ENCODE results near the gene ZNF787.

Gene ZNF787

DNA sequence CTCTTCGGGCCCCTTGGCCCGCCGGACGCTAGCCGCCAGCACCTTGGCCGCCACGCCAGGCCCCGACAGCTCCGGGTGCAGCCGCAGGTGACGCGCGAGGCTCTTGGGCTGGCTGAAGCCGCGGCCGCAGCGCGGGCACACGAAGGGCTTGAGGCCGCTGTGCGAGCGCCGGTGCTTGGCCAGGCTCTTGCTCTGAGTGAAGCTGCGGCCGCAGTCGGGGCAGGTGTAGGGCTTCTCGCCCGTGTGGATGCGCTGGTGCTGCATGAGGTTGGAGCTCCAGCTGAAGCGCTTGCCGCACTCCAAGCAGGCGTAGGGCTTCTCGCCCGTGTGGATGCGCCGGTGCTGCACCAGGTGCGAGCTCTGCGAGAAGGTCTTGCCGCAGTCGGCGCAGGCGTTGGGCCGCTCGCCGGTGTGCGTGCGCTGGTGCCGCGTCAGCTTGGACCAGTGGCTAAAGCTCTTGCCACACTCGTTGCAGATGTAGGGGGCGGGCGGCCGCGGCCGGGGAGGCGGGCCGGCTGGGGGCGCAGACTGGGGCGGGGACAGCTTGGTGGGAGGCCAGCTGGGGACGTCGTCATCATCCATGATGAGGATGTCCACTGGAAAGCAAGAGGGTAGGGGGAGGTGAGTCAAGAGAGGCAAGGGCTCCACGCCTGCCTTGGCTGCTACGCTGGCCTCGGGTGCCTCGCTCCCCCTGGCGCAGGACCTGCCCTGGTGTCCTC, 32.4 kb downstream of the ZNF787 start:
- TF ChIP-seq, protein P1, sequence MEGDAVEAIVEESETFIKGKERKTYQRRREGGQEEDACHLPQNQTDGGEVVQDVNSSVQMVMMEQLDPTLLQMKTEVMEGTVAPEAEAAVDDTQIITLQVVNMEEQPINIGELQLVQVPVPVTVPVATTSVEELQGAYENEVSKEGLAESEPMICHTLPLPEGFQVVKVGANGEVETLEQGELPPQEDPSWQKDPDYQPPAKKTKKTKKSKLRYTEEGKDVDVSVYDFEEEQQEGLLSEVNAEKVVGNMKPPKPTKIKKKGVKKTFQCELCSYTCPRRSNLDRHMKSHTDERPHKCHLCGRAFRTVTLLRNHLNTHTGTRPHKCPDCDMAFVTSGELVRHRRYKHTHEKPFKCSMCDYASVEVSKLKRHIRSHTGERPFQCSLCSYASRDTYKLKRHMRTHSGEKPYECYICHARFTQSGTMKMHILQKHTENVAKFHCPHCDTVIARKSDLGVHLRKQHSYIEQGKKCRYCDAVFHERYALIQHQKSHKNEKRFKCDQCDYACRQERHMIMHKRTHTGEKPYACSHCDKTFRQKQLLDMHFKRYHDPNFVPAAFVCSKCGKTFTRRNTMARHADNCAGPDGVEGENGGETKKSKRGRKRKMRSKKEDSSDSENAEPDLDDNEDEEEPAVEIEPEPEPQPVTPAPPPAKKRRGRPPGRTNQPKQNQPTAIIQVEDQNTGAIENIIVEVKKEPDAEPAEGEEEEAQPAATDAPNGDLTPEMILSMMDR (conservative IDR thresholded peaks at IDR 0.05) = no peak
- no peak overlapping the region for H3K27ac ChIP-seq

DNA sequence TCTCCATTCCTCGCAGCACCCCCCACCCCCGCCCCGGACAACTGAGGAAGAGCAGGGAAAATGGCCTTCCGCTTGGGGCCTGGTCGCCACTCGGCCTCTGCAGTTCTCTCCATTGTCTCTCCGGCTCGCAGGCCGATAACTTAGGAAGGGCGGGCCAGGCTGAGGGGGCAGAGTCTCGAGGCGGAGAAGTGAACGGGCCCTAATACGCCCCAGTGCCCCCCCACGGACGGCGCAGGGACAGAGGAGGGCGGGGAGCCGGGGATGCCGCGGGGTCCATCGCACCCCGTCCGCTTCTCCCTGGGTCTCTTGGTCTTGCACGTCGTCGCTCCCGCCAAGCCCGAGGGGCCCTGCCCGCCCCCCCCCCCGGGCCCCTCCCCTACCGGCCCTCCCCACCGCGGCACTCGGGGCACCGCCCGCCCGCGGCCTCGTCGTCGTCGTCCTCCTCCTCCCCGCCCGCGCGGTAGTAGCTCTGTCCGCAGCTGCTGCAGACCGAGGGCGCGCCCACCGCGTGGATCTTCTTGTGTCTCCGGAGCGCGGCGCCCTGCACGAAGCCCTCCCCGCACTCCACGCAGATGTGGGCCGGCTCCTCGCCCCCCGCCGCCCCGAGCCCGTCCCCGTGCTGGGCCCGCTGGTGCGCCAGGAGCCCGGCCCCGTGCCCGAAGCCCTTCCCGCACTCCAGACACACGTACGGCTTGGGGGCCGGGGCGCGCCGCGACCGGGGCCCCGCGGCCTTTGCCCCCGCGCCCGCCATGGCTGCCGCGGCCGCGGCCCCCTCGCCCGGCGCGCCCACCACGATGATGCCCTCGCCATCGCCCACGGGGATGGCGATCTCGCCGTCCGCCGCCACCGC, 33.2 kb downstream of the ZNF787 start:
- TF ChIP-seq, protein P1 (conservative IDR thresholded peaks at IDR 0.05) = no peak
- H3K27ac ChIP-seq = no peak overlapping the region

DNA sequence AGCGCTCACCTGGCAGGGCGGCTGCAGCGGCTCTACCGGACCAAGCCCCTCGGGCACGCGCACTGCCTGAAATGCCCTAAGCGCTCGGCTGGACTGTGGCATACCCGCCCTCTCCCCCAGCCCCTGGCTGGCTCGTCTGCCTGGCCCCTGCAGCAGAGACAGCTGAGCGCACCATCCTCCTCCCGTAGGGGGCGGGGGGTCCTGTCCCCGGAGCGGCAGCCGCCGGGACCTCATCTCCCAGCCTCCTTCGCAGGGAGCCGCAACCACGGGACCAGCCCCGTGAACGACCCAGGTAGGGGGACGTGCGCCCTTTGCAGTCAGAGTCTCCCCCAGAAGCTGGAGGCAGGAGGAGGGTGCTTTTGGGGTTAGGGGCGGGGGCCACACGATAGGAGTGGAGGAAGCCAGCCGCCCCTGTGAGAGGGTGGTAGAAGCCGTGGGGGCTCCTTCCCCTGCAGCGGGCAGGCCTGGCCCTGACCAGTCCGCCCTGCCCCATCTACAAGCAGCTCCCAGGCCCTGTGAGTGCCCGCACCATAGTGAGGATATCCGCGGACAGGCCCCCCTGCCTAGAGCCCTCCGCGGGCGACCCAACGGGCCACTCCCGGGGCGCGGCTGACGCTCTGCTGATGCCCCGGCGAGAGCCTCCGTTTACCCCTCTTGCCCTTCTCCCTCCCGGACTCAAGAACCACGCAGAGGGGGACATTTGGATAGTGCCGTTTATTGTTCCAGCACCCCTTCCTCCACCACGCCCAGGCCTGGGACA, 34.2 kb downstream of the ZNF787 start:
- no peak overlapping the region for H3K27ac ChIP-seq
- TF ChIP-seq, protein P1 (conservative IDR thresholded peaks at IDR 0.05) = no peak

DNA sequence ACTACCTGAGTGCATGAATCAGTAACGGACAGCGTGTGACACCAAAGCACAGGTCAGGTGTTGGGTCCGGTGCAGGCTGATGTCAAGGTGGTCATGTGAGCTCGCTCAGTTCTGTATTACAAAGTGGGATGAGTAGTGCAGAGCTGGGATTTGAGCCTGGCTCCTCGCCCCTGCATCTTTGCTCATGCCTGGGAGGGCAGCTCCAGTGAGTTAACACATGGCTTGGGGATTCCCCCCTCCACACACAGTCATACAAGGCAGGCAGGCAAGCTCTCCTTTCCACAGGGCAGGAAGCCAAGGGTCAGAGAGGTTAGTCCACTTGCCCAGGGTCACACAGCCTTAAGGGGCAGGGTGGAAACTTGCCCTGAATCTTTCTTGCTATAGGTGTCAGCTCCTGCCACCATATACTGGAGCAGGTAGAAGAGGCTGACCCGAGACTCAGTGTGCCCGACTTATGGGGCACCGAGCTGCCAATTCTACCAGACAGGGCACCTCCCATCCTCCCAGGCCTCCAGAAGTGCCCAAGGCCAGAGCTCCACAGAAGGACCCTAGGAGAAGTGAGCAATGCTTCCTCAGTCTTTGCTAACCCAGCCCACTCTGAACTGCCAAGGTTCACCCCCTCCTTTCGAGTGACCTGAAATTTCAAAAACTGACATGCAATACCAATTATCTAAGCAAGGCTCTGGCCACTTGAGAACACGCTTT, 35.4 kb downstream of the ZNF787 start:
- H3K27ac ChIP-seq = no peak overlapping the region
- TF ChIP-seq, protein P1 (conservative IDR thresholded peaks at IDR 0.05) = no peak

DNA sequence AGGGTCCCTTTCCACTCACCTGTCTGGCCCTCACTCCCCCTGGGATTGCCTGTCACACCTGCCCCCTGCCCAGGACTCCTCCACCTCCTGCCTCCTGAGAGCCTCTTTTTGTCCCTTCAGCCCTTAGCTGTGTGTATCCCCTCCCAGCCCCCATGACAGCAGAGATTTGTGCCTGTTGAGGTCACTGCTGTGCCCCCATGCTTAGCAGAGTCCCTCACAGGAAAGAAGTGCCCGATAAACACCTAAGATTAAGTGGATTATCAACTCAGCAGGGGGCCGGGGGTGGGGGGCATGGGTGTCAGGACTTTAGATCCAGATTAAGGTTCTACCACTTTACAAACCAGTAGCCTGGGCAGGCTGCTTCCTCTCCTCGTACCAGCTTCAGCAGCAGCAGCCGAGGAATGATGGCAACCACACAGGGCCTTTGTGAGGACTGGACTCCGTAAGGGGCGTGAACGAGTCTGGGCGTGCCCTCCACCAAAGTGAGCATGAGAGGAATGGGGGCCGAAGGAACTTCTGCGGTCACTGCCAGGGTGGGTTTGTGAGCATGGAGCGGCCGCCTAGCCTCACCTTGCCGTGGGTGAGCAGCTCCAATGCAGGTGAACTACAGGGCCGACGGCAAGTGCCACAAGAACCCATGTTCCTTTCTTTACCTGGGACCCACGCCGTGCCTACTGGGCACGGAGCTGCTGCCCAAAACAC, 36.1 kb downstream of the ZNF787 start:
- TF ChIP-seq, protein P1 (conservative IDR thresholded peaks at IDR 0.05) = no peak

DNA sequence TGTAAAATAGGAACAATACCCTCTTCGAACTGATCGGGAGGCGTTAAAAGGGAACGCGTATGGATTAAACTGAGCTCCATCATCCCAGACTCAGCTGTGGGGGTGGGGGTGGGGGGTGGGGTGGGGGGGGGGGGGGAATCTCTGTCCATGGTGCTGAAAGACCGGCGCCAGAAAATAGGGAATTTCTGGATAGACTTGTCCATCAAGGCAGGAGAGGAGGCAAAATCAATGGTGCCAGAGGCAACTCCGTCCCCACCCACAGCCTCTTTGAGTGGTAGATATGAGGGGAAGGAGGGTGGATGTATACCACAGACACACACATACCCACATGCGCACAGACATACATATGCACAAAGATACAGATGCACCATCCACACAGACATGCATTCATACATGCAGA, 37.4 kb downstream of the ZNF787 start:
- H3K27ac ChIP-seq = no peak overlapping the region
- TF ChIP-seq, protein P1 (conservative IDR thresholded peaks at IDR 0.05) = no peak

More for the DNA sequence above, 36.1 kb downstream of the ZNF787 start:
- H3K27ac ChIP-seq = no peak overlapping the region
